WTC11 (cell line): ENCODE results near the gene KYNU. TPM values are rescaled to one million over a fixed set of nuclear protein-coding genes. Genes with fewer than 3 reads are reported as not detected.

ENCODE experiments used
- ATAC-seq: fragments of 200-7000 bp; cut with Tn5 transposase; 2 replicates; pipeline ENCODE4 v1.10.0; 2021; ENCODE audit warnings: mild to moderate bottlenecking, moderate library complexity
- CTCF ChIA-PET: fragments of 300-600 bp; sonication (Branson Sonifier 250); formaldehyde crosslinking; loops from one replicate; lab custom pipeline; 2021; ENCODE audit warnings: antibody characterized with exemption; lab: Charles Lee
- POLR2A ChIA-PET: fragments of 350-600 bp; sonication (Branson Sonifier 250); formaldehyde crosslinking; loops from one replicate; lab custom pipeline; 2021; ENCODE audit warnings: antibody characterized with exemption; lab: Charles Lee
- DNase-seq: peaks from one replicate; pipeline ENCODE4 v3.0.0; 2021; ENCODE audit warnings: low spot score
- H3K27ac Mint-ChIP-seq: 2 replicates; pipeline ENCODE4 v1.8.0; 2021; ENCODE audit warnings: mixed read lengths
- H3K27me3 Mint-ChIP-seq: 2 replicates; pipeline ENCODE4 v1.8.0; 2021; ENCODE audit warnings: low read depth, mild to moderate bottlenecking, moderate library complexity, mixed read lengths
- H3K36me3 Mint-ChIP-seq: 2 replicates; pipeline ENCODE4 v1.8.0; 2021; ENCODE audit warnings: mixed read lengths
- H3K4me1 Mint-ChIP-seq: 2 replicates; pipeline ENCODE4 v1.8.0; 2022; ENCODE audit warnings: mixed read lengths
- H3K4me3 Mint-ChIP-seq: 2 replicates; pipeline ENCODE4 v1.8.0; 2021; ENCODE audit warnings: mild to moderate bottlenecking, moderate library complexity, mixed read lengths
- H3K9me3 Mint-ChIP-seq: 2 replicates; pipeline ENCODE4 v1.8.0; 2021; ENCODE audit warnings: mixed read lengths
- ARID4B ChIP-seq: sonication (generic); formaldehyde crosslinking; IDR thresholded peaks from 2 replicates; pipeline ENCODE4 v1.8.0; 2023; ENCODE audit warnings: missing genetic modification reagents, mild to moderate bottlenecking, borderline replicate concordance
- ATF6 ChIP-seq: sonication (generic); formaldehyde crosslinking; IDR thresholded peaks from 2 replicates; pipeline ENCODE4 v1.8.1; 2023; ENCODE audit warnings: mild to moderate bottlenecking, missing genetic modification reagents
- CREB1 ChIP-seq: sonication (generic); formaldehyde crosslinking; IDR thresholded peaks from 2 replicates; pipeline ENCODE4 v1.8.0; 2023; ENCODE audit warnings: mild to moderate bottlenecking, missing genetic modification reagents
- ELF4 ChIP-seq: sonication (generic); formaldehyde crosslinking; IDR thresholded peaks from 2 replicates; pipeline ENCODE4 v1.8.1; 2022; ENCODE audit warnings: low read depth, mild to moderate bottlenecking, moderate library complexity, missing genetic modification reagents
- ERG ChIP-seq: fragments of 250-450 bp; sonication (Bioruptor Pico); IDR thresholded peaks from 2 replicates; pipeline ENCODE4 v1.8.0; 2021; ENCODE audit warnings: mild to moderate bottlenecking
- FOXJ3 ChIP-seq: sonication (generic); formaldehyde crosslinking; IDR thresholded peaks from 2 replicates; pipeline ENCODE4 v1.9.0; 2021; ENCODE audit warnings: missing genetic modification reagents, mild to moderate bottlenecking, borderline replicate concordance
- FOXP4 ChIP-seq: sonication (generic); formaldehyde crosslinking; IDR thresholded peaks from 2 replicates; pipeline ENCODE4 v1.8.0; 2022; ENCODE audit warnings: mild to moderate bottlenecking, missing genetic modification reagents
- GABPB1 ChIP-seq: sonication (generic); formaldehyde crosslinking; IDR thresholded peaks from 2 replicates; pipeline ENCODE4 v1.8.1; 2023; ENCODE audit warnings: mild to moderate bottlenecking, missing genetic modification reagents
- GRHL2 ChIP-seq: fragments of 250-450 bp; sonication (Bioruptor Pico); IDR thresholded peaks from 2 replicates; pipeline ENCODE4 v1.8.0; 2022; ENCODE audit warnings: mild to moderate bottlenecking, moderate library complexity; ENCODE audit not compliant: insufficient replicate concordance, severe bottlenecking
- JAZF1 ChIP-seq: fragments of 250-450 bp; sonication (Bioruptor Pico); IDR thresholded peaks from 2 replicates; pipeline ENCODE4 v1.9.0; 2021; ENCODE audit warnings: moderate library complexity, mild to moderate bottlenecking, inconsistent platforms
- MYBL2 ChIP-seq: sonication (generic); formaldehyde crosslinking; IDR thresholded peaks from 2 replicates; pipeline ENCODE4 v1.8.1; 2023; ENCODE audit warnings: mild to moderate bottlenecking, moderate library complexity, missing genetic modification reagents
- NFYB ChIP-seq: sonication (generic); formaldehyde crosslinking; conservative IDR thresholded peaks from 2 replicates; pipeline ENCODE4 v1.8.0; 2022; ENCODE audit warnings: low read depth, missing genetic modification reagents
- NR2C2 ChIP-seq: sonication (generic); formaldehyde crosslinking; IDR thresholded peaks from 2 replicates; pipeline ENCODE4 v1.8.0; 2022; ENCODE audit warnings: mild to moderate bottlenecking, missing genetic modification reagents
- OVOL2 ChIP-seq: fragments of 250-450 bp; sonication (Bioruptor Pico); IDR thresholded peaks from 2 replicates; pipeline ENCODE4 v1.9.0; 2021; ENCODE audit warnings: mild to moderate bottlenecking, borderline replicate concordance
- SOX15 ChIP-seq: fragments of 250-450 bp; sonication (Bioruptor Pico); IDR thresholded peaks from 2 replicates; pipeline ENCODE4 v1.9.0; 2021; ENCODE audit warnings: mild to moderate bottlenecking
- TCF7 ChIP-seq: sonication (generic); formaldehyde crosslinking; IDR thresholded peaks from 2 replicates; pipeline ENCODE4 v1.8.0; 2022; ENCODE audit warnings: mild to moderate bottlenecking, low read depth, missing genetic modification reagents, moderate library complexity
- ZMAT4 ChIP-seq: fragments of 250-450 bp; sonication (Bioruptor Pico); IDR thresholded peaks from 2 replicates; pipeline ENCODE4 v1.9.0; 2021; ENCODE audit warnings: mild to moderate bottlenecking
- ZNF396 ChIP-seq: fragments of 250-450 bp; sonication (Bioruptor Pico); IDR thresholded peaks from 2 replicates; pipeline ENCODE4 v1.8.0; 2021; ENCODE audit warnings: mild to moderate bottlenecking, moderate library complexity, borderline replicate concordance
- total RNA-seq: library from RNA; stranded (reverse); gene quantifications from 3 replicates; pipeline ENCODE4 v1.2.3, GENCODE V29; 2021
- TF ChIP-seq, protein P1 (sequence below): fragments of 250-450 bp; sonication (Bioruptor Pico); IDR thresholded peaks from 2 replicates; pipeline ENCODE4 v2.1.2; 2022; ENCODE audit warnings: mild to moderate bottlenecking, moderate library complexity

Gene KYNU
- total RNA-seq, 1 experiment from 2014 or later: 0.85 TPM

DNA sequence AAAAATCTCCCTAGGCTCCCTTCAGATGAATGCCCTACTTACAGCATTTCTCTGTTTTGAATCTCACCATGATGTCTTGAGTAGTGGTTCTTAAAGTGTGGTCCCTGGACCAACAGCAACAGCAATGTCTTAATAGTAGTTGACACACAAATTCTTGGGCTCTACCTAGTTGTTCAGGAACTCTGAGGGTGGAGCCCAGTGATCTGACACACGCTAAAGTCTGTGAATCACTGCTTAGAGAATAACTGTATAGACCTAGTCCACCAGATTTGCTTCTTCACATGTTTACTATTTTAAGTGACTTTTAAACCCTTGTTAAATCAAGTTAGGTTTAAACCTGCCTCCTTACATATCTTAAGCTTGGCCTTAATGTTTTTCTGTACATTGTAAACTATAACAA, 204.2 kb downstream of the KYNU start:
- DNase-seq: no peak
- ChIA-PET CTCF (no interaction called here), POLR2A (no interaction called here)
- H3K27me3 Mint-ChIP-seq: no peaks in the 10 kb centered on the region
- H3K4me1 Mint-ChIP-seq: no peaks in the 10 kb centered on the region
- no peak for TF ChIP-seq ATF6
- no peak for TF ChIP-seq ZMAT4 (CRISPR knock-in tag)
- no peak for TF ChIP-seq SOX15
- TF ChIP-seq FOXJ3 (CRISPR knock-in tag): no peak
- TF ChIP-seq TCF7 (CRISPR knock-in tag): no peak
- no peak overlapping the region for H3K4me3 Mint-ChIP-seq
- no peak for ATAC-seq
- peaks cover 10% of the 10 kb centered on the region for H3K9me3 Mint-ChIP-seq
- peaks cover 2% of the 10 kb centered on the region for H3K36me3 Mint-ChIP-seq
- H3K27ac Mint-ChIP-seq: no peak overlapping the region

GRCh38 chr2:143083636-143084035, 206.2 kb downstream of the KYNU start:
- Mint-ChIP-seq H3K36me3 (no peaks in the 10 kb centered on the region), H3K4me3 (no peak overlapping the region), H3K27ac (no peak overlapping the region), H3K9me3 (peaks cover 8% of the 10 kb centered on the region; the same call in 1 of the 2 replicates), H3K27me3 (no peaks in the 10 kb centered on the region), H3K4me1 (no peaks in the 10 kb centered on the region)
- no peak for ATAC-seq
- ChIA-PET CTCF (no interaction called here), POLR2A (no interaction called here)
- no peak for TF ChIP-seq ARID4B (CRISPR knock-in tag)
- TF ChIP-seq OVOL2: no peak
- no peak for TF ChIP-seq NR2C2
- no peak for TF ChIP-seq MYBL2 (CRISPR knock-in tag)
- TF ChIP-seq NFYB: no peak
- no peak for TF ChIP-seq GRHL2 (CRISPR knock-in tag)
- TF ChIP-seq ELF4 (CRISPR knock-in tag): no peak
- DNase-seq: no peak

DNA sequence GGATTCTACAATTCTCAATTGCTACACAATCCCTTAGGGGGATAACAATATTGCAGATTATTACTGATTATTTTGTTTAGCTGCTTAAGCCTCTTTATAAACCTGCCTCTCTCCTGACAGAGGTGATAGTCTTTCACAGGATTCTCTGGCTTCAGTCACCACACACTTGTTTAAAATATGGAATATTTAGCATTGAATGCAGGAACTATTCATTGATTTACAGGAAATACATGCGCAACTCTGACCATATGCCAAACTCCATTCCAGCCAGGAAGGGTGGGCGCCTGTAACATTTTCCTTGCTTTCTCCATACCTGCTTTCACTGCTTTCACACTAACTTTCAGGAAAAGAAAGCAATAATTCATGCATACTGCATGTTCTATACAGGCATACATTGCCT, 207.0 kb downstream of the KYNU start:
- no peak for TF ChIP-seq GABPB1
- TF ChIP-seq JAZF1 (CRISPR knock-in tag): no peak
- no peak for TF ChIP-seq CREB1 (CRISPR knock-in tag)
- TF ChIP-seq ATF6: no peak
- TF ChIP-seq NR2C2: no peak
- no peak for TF ChIP-seq FOXJ3 (CRISPR knock-in tag)
- no peak for TF ChIP-seq FOXP4 (CRISPR knock-in tag)
- TF ChIP-seq, protein P1, sequence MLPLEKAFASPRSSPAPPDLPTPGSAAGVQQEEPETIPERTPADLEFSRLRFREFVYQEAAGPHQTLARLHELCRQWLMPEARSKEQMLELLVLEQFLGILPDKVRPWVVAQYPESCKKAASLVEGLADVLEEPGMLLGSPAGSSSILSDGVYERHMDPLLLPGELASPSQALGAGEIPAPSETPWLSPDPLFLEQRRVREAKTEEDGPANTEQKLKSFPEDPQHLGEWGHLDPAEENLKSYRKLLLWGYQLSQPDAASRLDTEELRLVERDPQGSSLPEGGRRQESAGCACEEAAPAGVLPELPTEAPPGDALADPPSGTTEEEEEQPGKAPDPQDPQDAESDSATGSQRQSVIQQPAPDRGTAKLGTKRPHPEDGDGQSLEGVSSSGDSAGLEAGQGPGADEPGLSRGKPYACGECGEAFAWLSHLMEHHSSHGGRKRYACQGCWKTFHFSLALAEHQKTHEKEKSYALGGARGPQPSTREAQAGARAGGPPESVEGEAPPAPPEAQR (CRISPR knock-in tag): no peak
- no peak for TF ChIP-seq ERG (CRISPR knock-in tag)
- no peak for TF ChIP-seq ZNF396 (CRISPR knock-in tag)
- TF ChIP-seq, all 79 proteins: peak for 0
- H3K4me1 Mint-ChIP-seq: no peaks in the 10 kb centered on the region
- H3K27me3 Mint-ChIP-seq: no peaks in the 10 kb centered on the region
- CTCF ChIA-PET: no interaction called here
- DNase-seq: no peak
- no peak overlapping the region for H3K27ac Mint-ChIP-seq
- no peak overlapping the region for H3K4me3 Mint-ChIP-seq
- no peaks in the 10 kb centered on the region for H3K36me3 Mint-ChIP-seq
- POLR2A ChIA-PET: no interaction called here
- no peak for ATAC-seq
- H3K9me3 Mint-ChIP-seq: peaks cover 8% of the 10 kb centered on the region; the same call in 1 of the 2 replicates
